Activated CD4-positive, alpha-beta T cell treated with anti-CD3 and anti-CD28 coated beads, Interleukin-2, amount 50 U/mL, for 16 hours (primary cell): Measurements from ENCODE around the gene TSPAN4.

Experiments used
- DNase-seq: peaks from one replicate; pipeline ENCODE4 v3.0.0-alpha.2; 2020

TSPAN4 gene

DNA sequence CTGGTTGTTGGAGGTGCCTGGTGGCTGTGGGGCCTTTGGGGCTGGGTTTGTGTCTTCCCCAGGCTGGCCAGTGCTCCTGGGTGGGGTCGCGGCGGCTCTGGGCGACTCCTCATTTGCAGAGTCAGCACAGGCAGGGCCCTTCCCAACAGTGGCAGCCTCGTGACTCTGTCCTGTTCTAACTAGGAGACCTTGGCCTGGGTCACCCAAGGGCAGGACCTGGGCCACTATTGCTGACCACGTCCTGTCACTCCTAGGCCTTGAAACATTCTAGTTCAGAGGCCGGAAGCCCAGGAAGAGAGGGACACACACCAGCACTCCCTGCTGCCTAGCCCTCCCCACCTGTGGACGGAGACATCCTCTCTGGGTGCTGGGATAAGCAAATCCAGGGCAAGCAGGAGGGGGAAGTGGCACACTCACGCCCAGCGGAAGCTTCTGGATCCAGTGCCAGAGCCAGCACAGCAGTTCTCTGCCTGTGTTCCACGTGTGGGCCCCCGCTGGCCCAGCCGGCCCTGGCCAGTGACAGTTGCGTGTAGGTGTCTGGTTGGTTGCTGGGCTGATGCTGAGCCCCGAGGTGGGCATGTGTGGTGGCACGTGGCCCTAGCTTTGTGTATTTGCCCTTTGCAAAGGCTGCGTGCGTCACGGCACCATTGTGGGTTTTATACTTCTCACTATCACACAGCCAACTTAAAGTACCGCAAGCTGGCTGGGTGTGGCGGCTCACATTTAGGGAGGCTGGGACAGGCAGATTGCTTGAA lies 72.3 kb downstream of the TSPAN4 start:
- DNase-seq = no peak
